Lung (tissue), 12 donors: ENCODE results near the gene MCCC2. TPM values are rescaled to one million over a fixed set of nuclear protein-coding genes. Genes with fewer than 3 reads are reported as not detected.

Experiments used
- ATAC-seq: fragments of 200-7000 bp; cut with Tn5 transposase; one replicate; pipeline ENCODE4 v1.9.1; 2020; ENCODE audit warnings: moderate number of reproducible peaks; ENCODE audit not compliant: insufficient read depth, low FRiP score
- DNase-seq, 3 donors: peaks; one replicate each; pipeline ENCODE4 v3.0.0-alpha.2; 2013 to 2017
- H3K27ac ChIP-seq, 2 donors: one replicate each; pipeline ENCODE4 v1.5.1; 2013; ENCODE audit warnings: mild to moderate bottlenecking in 2 of 2, moderate library complexity in 2 of 2, control low read depth in 1 of 2, inconsistent platforms in 1 of 2, low read depth in 1 of 2, low read length in 1 of 2
- H3K27me3 ChIP-seq, 3 donors: one replicate each; pipeline ENCODE4 v1.5.1; 2013; ENCODE audit warnings: low read length in 2 of 3; ENCODE audit not compliant: control insufficient read depth in 3 of 3, insufficient read depth in 3 of 3
- H3K36me3 ChIP-seq, 4 donors: one replicate each; pipeline ENCODE4 v1.5.1; 2013; ENCODE audit warnings: low read length in 4 of 4, mild to moderate bottlenecking in 1 of 4, moderate library complexity in 1 of 4; ENCODE audit not compliant: control insufficient read depth in 4 of 4, insufficient read depth in 4 of 4
- H3K4me1 ChIP-seq, 5 donors: one replicate each; pipeline ENCODE4 v1.5.1; 2013; ENCODE audit warnings: low read length in 5 of 5, mild to moderate bottlenecking in 2 of 5, moderate library complexity in 1 of 5; ENCODE audit not compliant: control insufficient read depth in 5 of 5, insufficient read depth in 5 of 5
- H3K4me3 ChIP-seq: one replicate; pipeline ENCODE4 v1.5.1; 2013; ENCODE audit warnings: mild to moderate bottlenecking, control low read depth, moderate library complexity
- H3K9ac ChIP-seq, 2 donors: one replicate each; pipeline ENCODE4 v1.5.1; 2013; ENCODE audit warnings: low read length in 2 of 2, control low read depth in 1 of 2; ENCODE audit not compliant: insufficient read depth in 1 of 2
- H3K9me3 ChIP-seq, 4 donors: one replicate each; pipeline ENCODE4 v1.5.1; 2013; ENCODE audit warnings: low read length in 3 of 4, mild to moderate bottlenecking in 1 of 4, moderate library complexity in 1 of 4; ENCODE audit not compliant: control insufficient read depth in 4 of 4, insufficient read depth in 3 of 4
- CTCF ChIP-seq: IDR thresholded peaks from 2 replicates; pipeline ENCODE4 v1.5.1; 2012; ENCODE audit warnings: mild to moderate bottlenecking; ENCODE audit errors: control extremely low read depth, extremely low read depth
- WGBS, 2 donors: extraction: QIAGEN DNeasy Blood & Tissue Kit; methylation state at CpG; one replicate each; pipeline ENCODE4 v1.1.7; 2013; 5-methylcytosine and 5-hydroxymethylcytosine counted together
- polyA plus RNA-seq, 2 donors: library from polyadenylated mRNA; stranded (reverse); fragments of 200-250 nt; gene quantifications; one replicate each; pipeline ENCODE4 v1.2.1, GENCODE V29; 2013
- total RNA-seq, 2 donors: library from RNA; depleted of rRNA in 1 of 2; stranded (reverse); fragments of >200 nt in 1 of 2; gene quantifications; one replicate each; pipeline ENCODE4 v1.2.1, GENCODE V29; 2014 to 2021
- donor health status: control.
- donor health status: control.
- donor health status: Bipolar disorder and iron deficiency.
- donor health status: healthy.
- donor health status: DM: yes; HTN: yes; CAD: no.

MCCC2 gene
- total and polyA plus RNA-seq, 4 donors = 20.0 to 46.2 (median 32.6) TPM

GRCh38 chr5:71582945-71583584 is 4.1 kb upstream of the MCCC2 start:
- Histone ChIP-seq H3K27ac (no peak overlapping the region), H3K36me3 (no peaks in the 10 kb centered on the region), H3K9me3 (no peaks in the 10 kb centered on the region), H3K4me1 (peaks cover 0 to 11% (median 4%) of the 10 kb centered on the region in 5 donors), H3K4me3 (no peak overlapping the region), H3K9ac (no peak overlapping the region), H3K27me3 (no peaks in the 10 kb centered on the region)
- DNase-seq (no peak), ATAC-seq (no peak)
- WGBS, 2 donors = 91 to 93% methylated on average over 4 of the region's 4 CpGs
- no peak for TF ChIP-seq CTCF

GRCh38 chr5:71586052-71586940 is 844 bp upstream of the MCCC2 start:
- Histone ChIP-seq H3K36me3 (no peaks in the 10 kb centered on the region), H3K4me3 (peak overlapping the region; percentile 88), H3K9ac (peak overlapping the region; percentile 81 to 84), H3K4me1 (peaks cover 0 to 17% (median 10%) of the 10 kb centered on the region in 5 donors), H3K27me3 (no peaks in the 10 kb centered on the region), H3K9me3 (no peaks in the 10 kb centered on the region), H3K27ac (peak overlapping the region; percentile 12 to 93)
- peak in 1 of 3 donors; percentile 43 for DNase-seq
- ATAC-seq = no peak
- no peak for TF ChIP-seq CTCF
- 83 to 84% methylated on average over 22 of the region's 22 CpGs for WGBS, 2 donors

- ATAC-seq (no peak), DNase-seq (peak in 1 of 3 donors; percentile 21)
- WGBS, 2 donors = 65 to 71% methylated on average over 19 of the region's 19 CpGs
- TF ChIP-seq CTCF = no peak
- Histone ChIP-seq H3K4me1 (peaks cover 0 to 17% (median 10%) of the 10 kb centered on the region in 5 donors), H3K4me3 (peak overlapping the region; percentile 88), H3K36me3 (no peaks in the 10 kb centered on the region), H3K27me3 (no peaks in the 10 kb centered on the region), H3K9me3 (no peaks in the 10 kb centered on the region), H3K9ac (peak overlapping the region; percentile 39 to 95), H3K27ac (peak overlapping the region; percentile 88 to 93)
Observed at GRCh38 chr5:71587766-71588532, 809 bp downstream of the MCCC2 start.
